ENCODE data around the gene TXNRD2.

The TXNRD2 gene

GRCh38 chr22:19916941-19917340, 24.7 kb downstream of the TXNRD2 start:
- Histone ChIP-seq H3K27me3 (no peaks in the 10 kb centered on the region), H3K27ac (no peak overlapping the region), H3K4me1 (ENCODE audit: control insufficient read depth in 1 of 2, insufficient read depth in 1 of 2, low read depth in 1 of 2, low read length in 1 of 2) (no peaks in the 10 kb centered on the region), H3K9me3 (no peaks in the 10 kb centered on the region), H3K4me3 (ENCODE audit: low read depth in 1 of 2, low read length in 1 of 2) (no peak overlapping the region), H3K36me3 (peaks cover 70% of the 10 kb centered on the region)
- TF ChIP-seq CTCF (IDR thresholded peaks at IDR 0.05): no peak

GRCh38 chr22:19916006-19916405, 25.6 kb downstream of the TXNRD2 start:
- TF ChIP-seq CTCF (IDR thresholded peaks at IDR 0.05): no peak

GRCh38 chr22:19915287-19915954, 26.2 kb downstream of the TXNRD2 start:
- no peak for TF ChIP-seq CTCF (IDR thresholded peaks at IDR 0.05)
- H3K36me3 ChIP-seq: peaks cover 78% of the 10 kb centered on the region
- no peaks in the 10 kb centered on the region for H3K9me3 ChIP-seq
- H3K4me1 ChIP-seq (ENCODE audit: control insufficient read depth in 1 of 2, insufficient read depth in 1 of 2, low read depth in 1 of 2, low read length in 1 of 2): no peaks in the 10 kb centered on the region
- no peaks in the 10 kb centered on the region for H3K27me3 ChIP-seq
- no peak overlapping the region for H3K4me3 ChIP-seq (ENCODE audit: low read depth in 1 of 2, low read length in 1 of 2)
- H3K27ac ChIP-seq: no peak overlapping the region

More at GRCh38 chr22:19916006-19916405, 25.6 kb downstream of the TXNRD2 start:
- H3K4me1 ChIP-seq (ENCODE audit: control insufficient read depth in 1 of 2, insufficient read depth in 1 of 2, low read depth in 1 of 2, low read length in 1 of 2): no peaks in the 10 kb centered on the region
- H3K36me3 ChIP-seq: peaks cover 78% of the 10 kb centered on the region
- no peak overlapping the region for H3K27ac ChIP-seq
- no peaks in the 10 kb centered on the region for H3K27me3 ChIP-seq
- no peaks in the 10 kb centered on the region for H3K9me3 ChIP-seq
- no peak overlapping the region for H3K4me3 ChIP-seq (ENCODE audit: low read depth in 1 of 2, low read length in 1 of 2)

GRCh38 chr22:19914201-19914943, 27.2 kb downstream of the TXNRD2 start:
- peaks cover 74% of the 10 kb centered on the region for H3K36me3 ChIP-seq

GRCh38 chr22:19913337-19913936, 28.2 kb downstream of the TXNRD2 start:
- Histone ChIP-seq H3K4me3 (ENCODE audit: low read depth in 1 of 2, low read length in 1 of 2) (no peak overlapping the region), H3K27me3 (no peaks in the 10 kb centered on the region), H3K27ac (no peak overlapping the region), H3K36me3 (peaks cover 68% of the 10 kb centered on the region), H3K9me3 (no peaks in the 10 kb centered on the region), H3K4me1 (ENCODE audit: control insufficient read depth in 1 of 2, insufficient read depth in 1 of 2, low read depth in 1 of 2, low read length in 1 of 2) (no peaks in the 10 kb centered on the region)
- TF ChIP-seq CTCF (IDR thresholded peaks at IDR 0.05): no peak

More at GRCh38 chr22:19914201-19914943, 27.2 kb downstream of the TXNRD2 start:
- H3K9me3 ChIP-seq: no peaks in the 10 kb centered on the region
- H3K4me1 ChIP-seq (ENCODE audit: control insufficient read depth in 1 of 2, insufficient read depth in 1 of 2, low read depth in 1 of 2, low read length in 1 of 2): no peaks in the 10 kb centered on the region
- no peak for TF ChIP-seq CTCF (IDR thresholded peaks at IDR 0.05)
- H3K4me3 ChIP-seq (ENCODE audit: low read depth in 1 of 2, low read length in 1 of 2): no peak overlapping the region
- H3K27me3 ChIP-seq: no peaks in the 10 kb centered on the region
- H3K27ac ChIP-seq: no peak overlapping the region
